Activated CD4-positive, alpha-beta T cell treated with anti-CD3 and anti-CD28 coated beads, Interleukin-2, amount 10 ng/mL, durations not matched to agents 7 days and 5 days (primary cell): ENCODE data around the gene PITPNB. TPM values are rescaled to one million over a fixed set of nuclear protein-coding genes. Genes with fewer than 3 reads are reported as not detected.
A peak's percentile ranks its signal among the peaks of the same experiment; 100 is the strongest.

Source experiments
- CTCF ChIA-PET: fragments of 350-600 bp; sonication (Branson Sonifier 250); formaldehyde crosslinking; loops from one replicate; lab custom pipeline; 2021; ENCODE audit warnings: antibody characterized with exemption; lab: Charles Lee
- POLR2A ChIA-PET: fragments of 350-600 bp; sonication (Branson Sonifier 250); formaldehyde crosslinking; loops from one replicate; lab custom pipeline; 2021; ENCODE audit warnings: antibody characterized with exemption; lab: Charles Lee
- DNase-seq: peaks from one replicate; pipeline ENCODE4 v3.0.0-alpha.2; 2020
- H3K27ac Mint-ChIP-seq: one replicate; pipeline ENCODE4 v1.8.0; 2021; ENCODE audit warnings: mild to moderate bottlenecking, moderate library complexity, mixed read lengths
- H3K27me3 Mint-ChIP-seq: one replicate; pipeline ENCODE4 v1.8.0; 2021; ENCODE audit warnings: mixed read lengths
- H3K36me3 Mint-ChIP-seq: one replicate; pipeline ENCODE4 v1.8.0; 2021; ENCODE audit warnings: low read depth, mixed read lengths
- H3K4me1 Mint-ChIP-seq: one replicate; pipeline ENCODE4 v1.8.0; 2021; ENCODE audit warnings: mixed read lengths
- H3K4me3 Mint-ChIP-seq: one replicate; pipeline ENCODE4 v1.8.0; 2021; ENCODE audit warnings: mild to moderate bottlenecking, moderate library complexity, mixed read lengths
- H3K9me3 Mint-ChIP-seq: one replicate; pipeline ENCODE4 v1.8.0; 2021; ENCODE audit warnings: mixed read lengths
- total RNA-seq, 2 experiments: library from RNA; stranded (reverse); gene quantifications; one replicate each; pipeline ENCODE4 v1.2.3, GENCODE V29; 2021

The PITPNB gene
- total RNA-seq, 2 experiments from 2014 or later = 83.2 to 93.2 TPM

GRCh38 chr22:27827604-27828587, 91.2 kb downstream of the PITPNB start:
- Mint-ChIP-seq H3K4me3 (no peak overlapping the region), H3K4me1 (peaks cover 21% of the 10 kb centered on the region), H3K36me3 (no peaks in the 10 kb centered on the region), H3K9me3 (no peaks in the 10 kb centered on the region), H3K27ac (no peak overlapping the region), H3K27me3 (no peaks in the 10 kb centered on the region)
- ChIA-PET CTCF (interaction anchor here (1.5 kb wide), 1 partner anchor 1071 kb away, joined by 3 read pairs; no protein-coding TSS in a partner anchor), POLR2A (no interaction called here)
- DNase-seq = no peak

- H3K27me3 Mint-ChIP-seq = no peaks in the 10 kb centered on the region
- CTCF ChIA-PET = interaction anchor here (0.9 kb wide), 1 partner anchor 15 kb away, joined by 3 read pairs; no protein-coding TSS in a partner anchor
- DNase-seq = peak; percentile 27
- POLR2A ChIA-PET = no interaction called here
- peaks cover 1% of the 10 kb centered on the region for H3K4me1 Mint-ChIP-seq
- no peak overlapping the region for H3K27ac Mint-ChIP-seq
- no peaks in the 10 kb centered on the region for H3K36me3 Mint-ChIP-seq
- no peak overlapping the region for H3K4me3 Mint-ChIP-seq
- H3K9me3 Mint-ChIP-seq = no peaks in the 10 kb centered on the region
These were observed 93.9 kb downstream of the PITPNB start for GRCh38 chr22:27825174-27825573.

DNA sequence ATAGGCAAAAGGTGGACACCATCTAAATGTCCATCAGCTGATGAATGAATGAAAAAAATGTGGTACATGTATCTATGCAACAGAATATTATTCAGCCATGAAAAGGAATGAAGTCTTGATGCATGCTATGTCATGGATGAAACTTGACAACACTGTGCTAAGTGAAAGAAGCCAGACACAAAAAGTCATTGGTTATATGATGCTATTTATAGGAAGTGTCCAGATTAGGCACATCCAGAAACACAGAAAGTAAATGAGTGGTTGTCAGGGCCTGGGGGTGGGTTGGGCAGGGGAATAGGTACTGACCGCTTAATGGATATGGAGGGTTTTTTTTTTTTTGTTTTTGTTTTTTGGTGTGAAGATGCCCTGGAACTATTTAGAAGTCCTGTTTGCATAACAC, 95.8 kb downstream of the PITPNB start:
- POLR2A ChIA-PET = no interaction called here
- Mint-ChIP-seq H3K4me3 (no peak overlapping the region), H3K4me1 (no peaks in the 10 kb centered on the region), H3K27ac (no peak overlapping the region), H3K27me3 (no peaks in the 10 kb centered on the region), H3K9me3 (no peaks in the 10 kb centered on the region), H3K36me3 (no peaks in the 10 kb centered on the region)
- CTCF ChIA-PET = no interaction called here
- no peak for DNase-seq

- H3K9me3 Mint-ChIP-seq = no peaks in the 10 kb centered on the region
- no peak overlapping the region for H3K4me3 Mint-ChIP-seq
- no peaks in the 10 kb centered on the region for H3K27me3 Mint-ChIP-seq
- DNase-seq = no peak
- ChIA-PET CTCF (no interaction called here), POLR2A (no interaction called here)
- no peaks in the 10 kb centered on the region for H3K36me3 Mint-ChIP-seq
- no peak overlapping the region for H3K27ac Mint-ChIP-seq
- no peaks in the 10 kb centered on the region for H3K4me1 Mint-ChIP-seq
These were observed 97.9 kb downstream of the PITPNB start for GRCh38 chr22:27820896-27821866.

DNA sequence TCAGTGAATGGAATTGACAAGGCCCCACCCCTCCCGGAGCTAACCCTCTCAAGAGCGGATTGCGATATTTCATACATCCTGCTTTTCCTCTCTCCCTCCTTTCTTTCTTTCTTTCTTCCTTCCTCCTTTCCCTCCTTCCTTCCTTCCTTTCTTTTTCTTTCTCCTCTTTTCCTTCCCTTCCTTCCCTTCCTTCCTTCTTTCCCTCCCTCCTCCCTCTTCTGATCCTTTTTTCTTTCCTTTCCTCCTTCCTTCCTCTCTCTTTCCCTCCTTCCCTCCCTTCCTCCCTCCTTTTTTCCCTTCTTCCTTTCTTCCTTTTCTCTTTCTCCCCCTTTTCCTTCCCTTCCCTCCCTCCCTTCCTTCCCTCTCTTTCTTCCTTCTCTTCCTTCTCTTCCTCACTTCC, 102.5 kb downstream of the PITPNB start:
- H3K27ac Mint-ChIP-seq = no peak overlapping the region
- no peak overlapping the region for H3K4me3 Mint-ChIP-seq
- no peaks in the 10 kb centered on the region for H3K36me3 Mint-ChIP-seq
- H3K27me3 Mint-ChIP-seq = no peaks in the 10 kb centered on the region
- DNase-seq = no peak
- CTCF ChIA-PET = no interaction called here
- POLR2A ChIA-PET = no interaction called here
- no peaks in the 10 kb centered on the region for H3K4me1 Mint-ChIP-seq
- H3K9me3 Mint-ChIP-seq = no peaks in the 10 kb centered on the region

DNA sequence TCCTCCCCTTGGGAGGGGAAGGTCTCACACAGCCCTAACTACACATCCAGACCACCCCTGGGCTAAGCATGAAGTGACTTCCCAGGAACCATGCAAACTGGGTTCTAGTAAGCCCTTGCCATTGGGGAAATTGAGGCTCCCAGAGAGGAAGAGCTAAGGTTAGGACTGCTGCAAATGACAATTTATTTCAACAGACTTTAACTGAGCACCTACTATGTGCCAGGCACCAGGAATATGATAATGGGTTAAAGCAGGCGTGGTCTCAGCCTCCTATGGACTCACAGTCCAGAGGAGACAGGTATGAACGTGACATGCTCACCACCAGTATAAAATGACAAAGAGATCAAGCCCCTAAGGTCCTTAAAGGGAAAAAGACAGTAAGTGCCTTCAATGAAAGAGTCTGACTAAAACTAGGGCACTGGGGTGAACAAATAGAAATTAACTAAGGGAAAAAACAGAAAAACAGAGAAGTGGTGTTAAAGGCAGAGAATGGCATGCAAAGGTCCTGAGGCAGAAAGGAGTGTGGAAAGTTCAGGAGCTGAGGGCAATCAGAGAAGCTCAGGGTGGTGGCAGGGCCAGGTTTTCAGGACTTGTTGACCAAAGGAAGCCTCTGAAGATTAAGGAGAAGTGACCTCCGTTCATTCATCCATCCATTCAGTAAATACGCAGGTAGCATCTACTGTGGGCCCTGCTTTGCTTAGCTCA, 103.1 kb downstream of the PITPNB start:
- Mint-ChIP-seq H3K27ac (no peak overlapping the region), H3K9me3 (no peaks in the 10 kb centered on the region), H3K4me3 (no peak overlapping the region), H3K4me1 (no peaks in the 10 kb centered on the region), H3K36me3 (no peaks in the 10 kb centered on the region), H3K27me3 (no peaks in the 10 kb centered on the region)
- no peak for DNase-seq
- ChIA-PET POLR2A (no interaction called here), CTCF (no interaction called here)

GRCh38 chr22:27814993-27815392, 104.1 kb downstream of the PITPNB start:
- Mint-ChIP-seq H3K36me3 (no peaks in the 10 kb centered on the region), H3K4me3 (no peak overlapping the region), H3K4me1 (no peaks in the 10 kb centered on the region), H3K27ac (no peak overlapping the region), H3K9me3 (no peaks in the 10 kb centered on the region), H3K27me3 (no peaks in the 10 kb centered on the region)
- CTCF ChIA-PET = no interaction called here
- DNase-seq = no peak
- POLR2A ChIA-PET = no interaction called here

- H3K4me1 Mint-ChIP-seq = no peaks in the 10 kb centered on the region
- CTCF ChIA-PET = no interaction called here
- H3K4me3 Mint-ChIP-seq = no peak overlapping the region
- H3K27me3 Mint-ChIP-seq = peaks cover 3% of the 10 kb centered on the region
- H3K9me3 Mint-ChIP-seq = no peaks in the 10 kb centered on the region
- DNase-seq = no peak
- H3K36me3 Mint-ChIP-seq = no peaks in the 10 kb centered on the region
- POLR2A ChIA-PET = no interaction called here
- no peak overlapping the region for H3K27ac Mint-ChIP-seq
These were observed 107.3 kb downstream of the PITPNB start for GRCh38 chr22:27811778-27812177.

- Mint-ChIP-seq H3K4me1 (no peaks in the 10 kb centered on the region), H3K9me3 (no peaks in the 10 kb centered on the region), H3K4me3 (no peak overlapping the region), H3K36me3 (no peaks in the 10 kb centered on the region), H3K27me3 (peaks cover 3% of the 10 kb centered on the region), H3K27ac (no peak overlapping the region)
- ChIA-PET POLR2A (no interaction called here), CTCF (no interaction called here)
- no peak for DNase-seq
These were observed 108.4 kb downstream of the PITPNB start for GRCh38 chr22:27810609-27811151.

GRCh38 chr22:27809700-27810608, 109.1 kb downstream of the PITPNB start:
- ChIA-PET POLR2A (no interaction called here), CTCF (no interaction called here)
- H3K27me3 Mint-ChIP-seq = peaks cover 10% of the 10 kb centered on the region

DNA sequence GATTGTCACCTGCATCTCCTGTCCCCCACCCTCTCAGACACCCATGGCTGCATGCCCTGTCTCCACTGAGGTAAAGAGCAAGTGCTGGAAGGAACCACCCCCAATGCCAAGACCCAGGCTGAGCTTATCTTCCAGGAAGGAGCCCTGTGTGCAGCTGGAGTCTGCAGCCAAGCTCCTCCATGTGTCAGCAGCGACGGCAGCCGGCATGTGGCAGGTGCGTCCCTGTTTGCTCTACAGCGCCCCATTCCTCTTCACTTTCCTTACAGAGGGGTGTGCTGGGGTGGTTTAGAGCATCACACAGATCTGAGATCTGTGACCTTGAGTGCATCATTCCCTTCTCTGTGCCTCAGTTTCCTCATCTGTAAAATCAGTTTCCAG, 109.8 kb downstream of the PITPNB start:
- CTCF ChIA-PET = no interaction called here
- H3K9me3 Mint-ChIP-seq = no peaks in the 10 kb centered on the region

More at GRCh38 chr22:27809700-27810608, 109.1 kb downstream of the PITPNB start:
- H3K4me3 Mint-ChIP-seq = no peak overlapping the region
- H3K9me3 Mint-ChIP-seq = no peaks in the 10 kb centered on the region
- no peak overlapping the region for H3K27ac Mint-ChIP-seq
- H3K4me1 Mint-ChIP-seq = no peaks in the 10 kb centered on the region
- DNase-seq = no peak
- H3K36me3 Mint-ChIP-seq = no peaks in the 10 kb centered on the region

More for the DNA sequence above, 109.8 kb downstream of the PITPNB start:
- Mint-ChIP-seq H3K36me3 (no peaks in the 10 kb centered on the region), H3K4me1 (no peaks in the 10 kb centered on the region), H3K4me3 (no peak overlapping the region), H3K27me3 (peaks cover 14% of the 10 kb centered on the region), H3K27ac (no peak overlapping the region)
- POLR2A ChIA-PET = no interaction called here
- DNase-seq = no peak
